ENCODE measurements around the gene PRR16.
"Not testable (repeated sequence)": the region's sequence is repeated elsewhere in the genome, so short reads cannot be mapped to it uniquely, and the experiment has no call there.

DNA sequence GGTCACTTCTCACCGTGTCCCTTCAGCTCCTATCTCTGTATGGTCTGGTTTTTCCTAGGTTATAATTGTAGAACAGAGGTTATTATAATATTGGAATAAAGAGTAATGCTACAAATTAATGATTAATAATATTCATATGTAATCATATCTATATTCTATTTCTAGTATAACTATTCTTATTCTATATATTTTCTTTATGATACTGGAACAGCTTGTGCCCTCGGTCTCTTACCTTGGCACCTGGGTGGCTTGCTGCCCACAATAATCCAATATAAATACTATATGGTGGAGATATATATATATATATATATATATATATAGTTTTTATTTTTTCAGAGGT, 5.6 kb upstream of the PRR16 start:
- TF ChIP-seq, protein P1, sequence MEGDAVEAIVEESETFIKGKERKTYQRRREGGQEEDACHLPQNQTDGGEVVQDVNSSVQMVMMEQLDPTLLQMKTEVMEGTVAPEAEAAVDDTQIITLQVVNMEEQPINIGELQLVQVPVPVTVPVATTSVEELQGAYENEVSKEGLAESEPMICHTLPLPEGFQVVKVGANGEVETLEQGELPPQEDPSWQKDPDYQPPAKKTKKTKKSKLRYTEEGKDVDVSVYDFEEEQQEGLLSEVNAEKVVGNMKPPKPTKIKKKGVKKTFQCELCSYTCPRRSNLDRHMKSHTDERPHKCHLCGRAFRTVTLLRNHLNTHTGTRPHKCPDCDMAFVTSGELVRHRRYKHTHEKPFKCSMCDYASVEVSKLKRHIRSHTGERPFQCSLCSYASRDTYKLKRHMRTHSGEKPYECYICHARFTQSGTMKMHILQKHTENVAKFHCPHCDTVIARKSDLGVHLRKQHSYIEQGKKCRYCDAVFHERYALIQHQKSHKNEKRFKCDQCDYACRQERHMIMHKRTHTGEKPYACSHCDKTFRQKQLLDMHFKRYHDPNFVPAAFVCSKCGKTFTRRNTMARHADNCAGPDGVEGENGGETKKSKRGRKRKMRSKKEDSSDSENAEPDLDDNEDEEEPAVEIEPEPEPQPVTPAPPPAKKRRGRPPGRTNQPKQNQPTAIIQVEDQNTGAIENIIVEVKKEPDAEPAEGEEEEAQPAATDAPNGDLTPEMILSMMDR (conservative IDR thresholded peaks at IDR 0.05; ENCODE audit: low read depth in 2 of 2): not testable (repeated sequence)
- not testable (repeated sequence) for TF ChIP-seq ZNF114 (CRISPR knock-in tag; IDR thresholded peaks at IDR 0.05); EZH2phosphoT487 (IDR thresholded peaks at IDR 0.05; ENCODE audit: unreplicated experiment); POLR2AphosphoS5 (IDR thresholded peaks at IDR 0.05; ENCODE audit: low read depth); JUNB (IDR thresholded peaks at IDR 0.05; ENCODE audit: unreplicated experiment); EZH2 (IDR thresholded peaks at IDR 0.05; ENCODE audit: low read depth, unreplicated experiment); CREB1 (CRISPR knock-in tag; IDR thresholded peaks at IDR 0.05; ENCODE audit: low read depth); STAT1 (IDR thresholded peaks at IDR 0.05; ENCODE audit: unreplicated experiment); NANOG (IDR thresholded peaks at IDR 0.05; ENCODE audit: borderline replicate concordance)
- TF ChIP-seq, protein P2, sequence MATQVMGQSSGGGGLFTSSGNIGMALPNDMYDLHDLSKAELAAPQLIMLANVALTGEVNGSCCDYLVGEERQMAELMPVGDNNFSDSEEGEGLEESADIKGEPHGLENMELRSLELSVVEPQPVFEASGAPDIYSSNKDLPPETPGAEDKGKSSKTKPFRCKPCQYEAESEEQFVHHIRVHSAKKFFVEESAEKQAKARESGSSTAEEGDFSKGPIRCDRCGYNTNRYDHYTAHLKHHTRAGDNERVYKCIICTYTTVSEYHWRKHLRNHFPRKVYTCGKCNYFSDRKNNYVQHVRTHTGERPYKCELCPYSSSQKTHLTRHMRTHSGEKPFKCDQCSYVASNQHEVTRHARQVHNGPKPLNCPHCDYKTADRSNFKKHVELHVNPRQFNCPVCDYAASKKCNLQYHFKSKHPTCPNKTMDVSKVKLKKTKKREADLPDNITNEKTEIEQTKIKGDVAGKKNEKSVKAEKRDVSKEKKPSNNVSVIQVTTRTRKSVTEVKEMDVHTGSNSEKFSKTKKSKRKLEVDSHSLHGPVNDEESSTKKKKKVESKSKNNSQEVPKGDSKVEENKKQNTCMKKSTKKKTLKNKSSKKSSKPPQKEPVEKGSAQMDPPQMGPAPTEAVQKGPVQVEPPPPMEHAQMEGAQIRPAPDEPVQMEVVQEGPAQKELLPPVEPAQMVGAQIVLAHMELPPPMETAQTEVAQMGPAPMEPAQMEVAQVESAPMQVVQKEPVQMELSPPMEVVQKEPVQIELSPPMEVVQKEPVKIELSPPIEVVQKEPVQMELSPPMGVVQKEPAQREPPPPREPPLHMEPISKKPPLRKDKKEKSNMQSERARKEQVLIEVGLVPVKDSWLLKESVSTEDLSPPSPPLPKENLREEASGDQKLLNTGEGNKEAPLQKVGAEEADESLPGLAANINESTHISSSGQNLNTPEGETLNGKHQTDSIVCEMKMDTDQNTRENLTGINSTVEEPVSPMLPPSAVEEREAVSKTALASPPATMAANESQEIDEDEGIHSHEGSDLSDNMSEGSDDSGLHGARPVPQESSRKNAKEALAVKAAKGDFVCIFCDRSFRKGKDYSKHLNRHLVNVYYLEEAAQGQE (IDR thresholded peaks at IDR 0.05; ENCODE audit: unreplicated experiment): not testable (repeated sequence)
- TF ChIP-seq, protein P3, sequence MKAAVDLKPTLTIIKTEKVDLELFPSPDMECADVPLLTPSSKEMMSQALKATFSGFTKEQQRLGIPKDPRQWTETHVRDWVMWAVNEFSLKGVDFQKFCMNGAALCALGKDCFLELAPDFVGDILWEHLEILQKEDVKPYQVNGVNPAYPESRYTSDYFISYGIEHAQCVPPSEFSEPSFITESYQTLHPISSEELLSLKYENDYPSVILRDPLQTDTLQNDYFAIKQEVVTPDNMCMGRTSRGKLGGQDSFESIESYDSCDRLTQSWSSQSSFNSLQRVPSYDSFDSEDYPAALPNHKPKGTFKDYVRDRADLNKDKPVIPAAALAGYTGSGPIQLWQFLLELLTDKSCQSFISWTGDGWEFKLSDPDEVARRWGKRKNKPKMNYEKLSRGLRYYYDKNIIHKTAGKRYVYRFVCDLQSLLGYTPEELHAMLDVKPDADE (IDR thresholded peaks at IDR 0.05): not testable (repeated sequence)
- TF ChIP-seq, protein P4, sequence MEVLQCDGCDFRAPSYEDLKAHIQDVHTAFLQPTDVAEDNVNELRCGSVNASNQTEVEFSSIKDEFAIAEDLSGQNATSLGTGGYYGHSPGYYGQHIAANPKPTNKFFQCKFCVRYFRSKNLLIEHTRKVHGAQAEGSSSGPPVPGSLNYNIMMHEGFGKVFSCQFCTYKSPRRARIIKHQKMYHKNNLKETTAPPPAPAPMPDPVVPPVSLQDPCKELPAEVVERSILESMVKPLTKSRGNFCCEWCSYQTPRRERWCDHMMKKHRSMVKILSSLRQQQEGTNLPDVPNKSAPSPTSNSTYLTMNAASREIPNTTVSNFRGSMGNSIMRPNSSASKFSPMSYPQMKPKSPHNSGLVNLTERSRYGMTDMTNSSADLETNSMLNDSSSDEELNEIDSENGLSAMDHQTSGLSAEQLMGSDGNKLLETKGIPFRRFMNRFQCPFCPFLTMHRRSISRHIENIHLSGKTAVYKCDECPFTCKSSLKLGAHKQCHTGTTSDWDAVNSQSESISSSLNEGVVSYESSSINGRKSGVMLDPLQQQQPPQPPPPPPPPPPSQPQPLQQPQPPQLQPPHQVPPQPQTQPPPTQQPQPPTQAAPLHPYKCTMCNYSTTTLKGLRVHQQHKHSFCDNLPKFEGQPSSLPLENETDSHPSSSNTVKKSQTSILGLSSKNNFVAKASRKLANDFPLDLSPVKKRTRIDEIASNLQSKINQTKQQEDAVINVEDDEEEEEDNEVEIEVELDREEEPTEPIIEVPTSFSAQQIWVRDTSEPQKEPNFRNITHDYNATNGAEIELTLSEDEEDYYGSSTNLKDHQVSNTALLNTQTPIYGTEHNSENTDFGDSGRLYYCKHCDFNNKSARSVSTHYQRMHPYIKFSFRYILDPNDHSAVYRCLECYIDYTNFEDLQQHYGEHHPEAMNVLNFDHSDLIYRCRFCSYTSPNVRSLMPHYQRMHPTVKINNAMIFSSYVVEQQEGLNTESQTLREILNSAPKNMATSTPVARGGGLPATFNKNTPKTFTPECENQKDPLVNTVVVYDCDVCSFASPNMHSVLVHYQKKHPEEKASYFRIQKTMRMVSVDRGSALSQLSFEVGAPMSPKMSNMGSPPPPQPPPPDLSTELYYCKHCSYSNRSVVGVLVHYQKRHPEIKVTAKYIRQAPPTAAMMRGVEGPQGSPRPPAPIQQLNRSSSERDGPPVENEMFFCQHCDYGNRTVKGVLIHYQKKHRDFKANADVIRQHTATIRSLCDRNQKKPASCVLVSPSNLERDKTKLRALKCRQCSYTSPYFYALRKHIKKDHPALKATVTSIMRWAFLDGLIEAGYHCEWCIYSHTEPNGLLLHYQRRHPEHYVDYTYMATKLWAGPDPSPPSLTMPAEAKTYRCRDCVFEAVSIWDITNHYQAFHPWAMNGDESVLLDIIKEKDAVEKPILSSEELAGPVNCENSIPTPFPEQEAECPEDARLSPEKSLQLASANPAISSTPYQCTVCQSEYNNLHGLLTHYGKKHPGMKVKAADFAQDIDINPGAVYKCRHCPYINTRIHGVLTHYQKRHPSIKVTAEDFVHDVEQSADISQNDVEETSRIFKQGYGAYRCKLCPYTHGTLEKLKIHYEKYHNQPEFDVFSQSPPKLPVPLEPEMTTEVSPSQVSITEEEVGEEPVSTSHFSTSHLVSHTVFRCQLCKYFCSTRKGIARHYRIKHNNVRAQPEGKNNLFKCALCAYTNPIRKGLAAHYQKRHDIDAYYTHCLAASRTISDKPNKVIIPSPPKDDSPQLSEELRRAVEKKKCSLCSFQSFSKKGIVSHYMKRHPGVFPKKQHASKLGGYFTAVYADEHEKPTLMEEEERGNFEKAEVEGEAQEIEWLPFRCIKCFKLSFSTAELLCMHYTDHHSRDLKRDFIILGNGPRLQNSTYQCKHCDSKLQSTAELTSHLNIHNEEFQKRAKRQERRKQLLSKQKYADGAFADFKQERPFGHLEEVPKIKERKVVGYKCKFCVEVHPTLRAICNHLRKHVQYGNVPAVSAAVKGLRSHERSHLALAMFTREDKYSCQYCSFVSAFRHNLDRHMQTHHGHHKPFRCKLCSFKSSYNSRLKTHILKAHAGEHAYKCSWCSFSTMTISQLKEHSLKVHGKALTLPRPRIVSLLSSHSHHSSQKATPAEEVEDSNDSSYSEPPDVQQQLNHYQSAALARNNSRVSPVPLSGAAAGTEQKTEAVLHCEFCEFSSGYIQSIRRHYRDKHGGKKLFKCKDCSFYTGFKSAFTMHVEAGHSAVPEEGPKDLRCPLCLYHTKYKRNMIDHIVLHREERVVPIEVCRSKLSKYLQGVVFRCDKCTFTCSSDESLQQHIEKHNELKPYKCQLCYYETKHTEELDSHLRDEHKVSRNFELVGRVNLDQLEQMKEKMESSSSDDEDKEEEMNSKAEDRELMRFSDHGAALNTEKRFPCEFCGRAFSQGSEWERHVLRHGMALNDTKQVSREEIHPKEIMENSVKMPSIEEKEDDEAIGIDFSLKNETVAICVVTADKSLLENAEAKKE (CRISPR knock-in tag; IDR thresholded peaks at IDR 0.05): not testable (repeated sequence)

Data from GM23338 (cell line).